Stimulated activated naive CD4-positive, alpha-beta T cell (primary cell): ENCODE results near the gene LIPA.
A peak's percentile ranks its signal among the peaks of the same experiment; 100 is the strongest.
"Not testable (repeated sequence)": the region's sequence is repeated elsewhere in the genome, so short reads cannot be mapped to it uniquely, and the experiment has no call there.

ENCODE experiments used
- DNase-seq, 6 experiments: peaks; one replicate each; lab custom pipeline; 2025; lab: John Stamatoyannopoulos, UW

Gene LIPA

GRCh38 chr10:89207801-89208551 lies 43.6 kb downstream of the LIPA start:
- peak in 3 of 6 experiments; percentile 3 to 50 (median 24) for DNase-seq

- peak in 3 of 6 experiments; percentile 28 to 65 (median 48) for DNase-seq
Observed at GRCh38 chr10:89207181-89207800, 44.3 kb downstream of the LIPA start, which contains the start of gene CH25H. TSS of gene CH25H (minus strand) at chr10:89207317. CDS start at chr10:89207292, 25 bp downstream.

GRCh38 chr10:89206402-89207180 lies 45.0 kb downstream of the LIPA start:
- peak in 4 of 6 experiments; percentile 29 to 66 (median 62) for DNase-seq

DNA sequence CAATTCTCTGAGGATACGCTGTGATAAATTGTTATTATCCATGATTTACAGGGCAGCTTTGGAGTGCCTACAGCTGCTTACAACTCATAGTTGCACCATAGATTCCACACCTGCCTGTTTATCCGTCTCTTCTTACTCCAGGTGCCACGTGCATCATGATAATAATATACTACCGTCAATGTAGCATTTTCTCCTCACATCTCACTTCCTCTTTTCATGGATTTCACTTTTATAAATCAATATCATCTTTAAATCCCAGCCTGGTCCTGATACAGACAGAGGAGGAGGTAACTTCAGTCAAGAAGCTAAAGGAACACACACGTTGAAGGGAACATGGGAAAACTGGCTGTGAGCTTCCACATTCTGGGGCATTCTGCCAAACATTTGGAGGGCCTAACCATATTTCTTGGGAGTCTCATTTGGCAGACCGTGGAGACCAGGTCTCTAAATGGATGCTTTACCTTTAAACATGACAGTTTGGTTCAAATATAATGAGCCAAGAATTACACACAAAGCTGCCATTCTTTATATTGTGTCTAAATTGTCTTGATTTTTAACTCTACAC lies 46.9 kb downstream of the LIPA start:
- no peak for DNase-seq

- DNase-seq, result no peak
Observed at GRCh38 chr10:89203237-89203636, 48.3 kb downstream of the LIPA start.

- no peak for DNase-seq
Observed at GRCh38 chr10:89202033-89202425, 49.5 kb downstream of the LIPA start.

DNA sequence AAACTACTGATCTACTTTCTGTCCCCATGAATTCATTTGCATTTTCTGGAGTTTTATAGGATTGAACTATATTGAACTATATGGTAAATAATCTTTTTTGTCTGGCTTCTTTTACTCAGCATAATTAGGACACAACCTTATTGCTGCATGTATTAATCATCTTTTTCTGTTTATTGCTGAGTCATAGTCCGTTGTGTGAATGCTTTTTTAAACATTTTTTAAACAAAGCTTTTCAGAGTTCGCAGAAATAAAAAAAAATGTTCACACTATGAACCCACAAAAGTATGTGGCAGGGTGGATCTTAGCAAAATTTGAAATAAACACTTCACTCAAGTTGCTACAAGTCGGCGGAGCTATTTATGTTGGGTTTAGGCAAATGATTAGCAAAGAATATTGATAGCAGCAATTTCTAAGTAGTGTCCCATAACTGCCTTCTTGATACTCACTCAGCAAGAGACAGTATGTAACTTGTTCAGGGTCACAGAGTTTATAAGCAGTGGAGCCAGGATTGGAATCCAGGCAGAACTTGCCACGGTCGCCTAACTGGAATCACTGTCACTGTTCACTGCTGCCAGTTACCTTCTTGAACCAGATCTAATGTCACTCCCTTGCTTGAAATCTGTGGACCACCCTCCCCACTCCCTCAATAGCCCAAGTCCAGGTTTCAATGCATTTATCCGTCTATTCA lies 50.1 kb downstream of the LIPA start:
- no peak for DNase-seq

GRCh38 chr10:89197473-89197872 lies 54.1 kb downstream of the LIPA start:
- no peak for DNase-seq

DNA sequence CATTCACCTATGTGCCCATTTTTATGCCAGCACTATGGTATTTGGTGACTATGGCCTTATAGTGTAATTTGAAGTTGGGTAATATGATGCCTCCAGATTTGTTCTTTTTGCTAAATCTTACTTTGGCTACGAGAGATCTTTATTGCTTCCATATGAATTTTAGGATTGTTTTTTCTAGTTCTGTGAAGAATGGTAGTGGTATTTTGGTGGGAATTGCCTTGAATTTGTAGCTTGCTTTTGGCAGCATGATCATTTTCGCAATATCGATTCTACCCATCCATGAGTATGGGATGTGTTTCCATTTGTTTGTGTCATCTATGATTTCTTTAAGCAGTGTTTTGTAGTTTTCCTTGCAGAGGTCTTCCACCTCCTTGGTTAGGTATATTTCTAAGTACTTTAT lies 60.3 kb downstream of the LIPA start:
- not testable (repeated sequence) for DNase-seq

GRCh38 chr10:89189211-89189734 lies 62.3 kb downstream of the LIPA start:
- no peak for DNase-seq

GRCh38 chr10:89185658-89186057 lies 65.9 kb downstream of the LIPA start:
- DNase-seq, result no peak

DNA sequence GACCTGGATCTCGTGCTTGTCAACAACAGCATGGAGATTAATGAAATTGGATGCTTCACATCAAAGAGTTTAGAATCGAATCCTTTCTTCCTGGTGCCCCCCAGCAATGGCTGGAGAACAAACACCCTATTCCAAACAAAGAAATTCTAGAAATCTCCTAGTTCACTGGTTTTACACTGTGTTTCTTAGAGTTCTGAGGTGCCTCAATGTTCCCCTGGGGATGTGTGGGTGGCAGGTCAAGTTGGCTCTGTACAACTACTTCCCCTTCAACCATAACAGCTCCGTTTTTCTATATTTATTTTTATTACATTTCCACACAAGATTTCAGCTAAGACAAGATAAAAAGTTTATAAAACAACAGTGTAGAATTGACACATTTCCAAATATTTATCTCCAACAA lies 66.9 kb downstream of the LIPA start:
- DNase-seq, result no peak

DNA sequence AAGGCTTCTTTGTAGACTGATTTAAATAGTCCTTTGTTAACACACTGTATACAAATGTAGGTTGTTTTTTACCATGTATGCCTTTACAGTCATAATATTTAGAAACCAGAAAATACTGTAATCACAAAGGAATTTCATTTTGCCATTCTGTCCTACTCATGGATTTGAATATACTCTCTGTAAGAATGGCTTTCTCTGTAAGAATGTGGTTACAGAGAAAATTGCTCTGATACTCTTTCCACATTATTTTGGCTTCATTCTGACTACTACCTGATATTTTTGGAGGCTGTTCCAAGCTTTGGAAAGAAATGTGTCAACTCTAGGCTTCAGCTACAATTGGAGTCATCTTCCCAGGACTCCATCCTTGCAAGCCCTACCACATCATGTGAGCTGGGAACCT lies 68.0 kb downstream of the LIPA start:
- no peak for DNase-seq

DNA sequence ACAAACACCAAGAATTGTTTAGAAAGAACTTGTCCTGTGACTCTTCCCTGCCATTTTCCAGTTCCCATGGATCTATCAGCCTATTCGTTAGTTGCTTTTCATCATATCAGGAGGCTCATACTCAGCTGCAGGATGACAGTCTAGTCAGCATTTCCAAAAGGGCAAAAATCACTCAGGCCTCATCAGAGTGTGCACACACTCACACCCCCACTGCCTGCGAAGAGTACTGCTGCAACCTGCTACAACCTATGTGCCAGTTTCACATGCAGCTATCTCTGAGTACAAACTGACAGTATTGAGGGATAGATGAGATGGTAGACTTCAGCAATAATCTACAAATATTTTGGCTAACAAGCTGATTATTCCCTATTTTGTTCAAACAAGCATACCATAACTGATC lies 68.7 kb downstream of the LIPA start:
- DNase-seq, result no peak

DNA sequence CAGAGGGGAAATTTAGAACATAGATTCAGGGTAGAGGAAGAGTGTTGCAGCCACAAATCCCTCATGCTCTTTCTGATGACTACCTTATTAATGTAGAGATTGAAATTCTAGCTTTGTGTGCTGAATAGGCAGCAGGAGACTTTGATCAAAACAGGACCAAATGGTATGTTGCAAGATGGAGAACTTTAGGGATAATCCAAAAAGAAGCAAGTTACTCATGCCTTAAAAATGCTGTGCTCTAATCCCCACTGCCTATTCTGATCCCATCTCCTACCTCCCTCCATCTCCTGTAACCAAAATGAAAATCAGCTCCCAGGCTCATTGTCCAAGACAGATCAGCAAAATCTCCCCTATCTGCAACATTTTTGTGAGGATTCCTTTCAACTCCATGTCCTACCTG lies 75.8 kb downstream of the LIPA start:
- no peak for DNase-seq

DNA sequence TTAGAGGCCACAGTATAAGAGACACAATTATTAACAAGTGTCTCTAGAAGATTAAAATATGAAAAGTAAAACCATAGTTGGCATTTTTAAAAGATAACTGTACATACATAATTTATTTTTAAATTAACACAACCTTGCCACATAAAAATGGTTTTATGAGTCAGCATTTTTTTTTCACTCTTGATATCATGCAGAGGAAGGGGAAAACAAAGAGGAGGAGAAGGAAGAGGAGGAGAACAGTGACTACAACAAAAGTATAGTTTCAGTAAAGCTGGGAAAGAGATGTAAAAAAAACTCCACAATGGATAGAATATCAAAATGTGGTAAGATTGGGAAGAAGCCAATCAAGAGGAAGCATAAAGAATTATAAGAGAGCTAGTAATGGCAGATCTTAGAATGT lies 78.5 kb downstream of the LIPA start:
- DNase-seq, result no peak

- no peak for DNase-seq
Observed at GRCh38 chr10:89171996-89172395, 79.6 kb downstream of the LIPA start.

- DNase-seq, result no peak
Observed at GRCh38 chr10:89171263-89171872, 80.2 kb downstream of the LIPA start.

GRCh38 chr10:89168354-89168900 lies 83.1 kb downstream of the LIPA start:
- DNase-seq, result not testable (repeated sequence)

GRCh38 chr10:89167915-89168314 lies 83.7 kb downstream of the LIPA start:
- DNase-seq, result no peak

DNA sequence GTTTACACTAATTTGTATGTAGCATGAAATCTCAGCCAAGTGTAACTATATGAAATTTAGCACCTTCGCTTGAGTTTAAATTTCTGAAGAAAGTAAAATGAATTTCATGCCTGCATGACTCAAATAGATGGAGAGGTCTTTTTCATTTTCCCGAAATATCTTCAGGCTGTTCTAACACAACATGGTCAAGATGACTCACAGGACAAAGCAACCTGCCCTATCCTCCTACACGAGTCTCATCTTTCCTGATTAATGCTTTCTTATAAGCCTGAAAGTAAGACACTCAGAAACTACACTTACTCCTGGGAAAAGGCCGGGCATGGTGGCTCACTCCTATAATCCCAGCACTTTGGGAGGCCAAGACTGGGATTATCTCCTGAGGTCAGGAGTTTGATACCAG lies 85.7 kb downstream of the LIPA start:
- DNase-seq, result no peak
